Measurements from ENCODE around the gene RPL22.

RPL22 gene

DNA sequence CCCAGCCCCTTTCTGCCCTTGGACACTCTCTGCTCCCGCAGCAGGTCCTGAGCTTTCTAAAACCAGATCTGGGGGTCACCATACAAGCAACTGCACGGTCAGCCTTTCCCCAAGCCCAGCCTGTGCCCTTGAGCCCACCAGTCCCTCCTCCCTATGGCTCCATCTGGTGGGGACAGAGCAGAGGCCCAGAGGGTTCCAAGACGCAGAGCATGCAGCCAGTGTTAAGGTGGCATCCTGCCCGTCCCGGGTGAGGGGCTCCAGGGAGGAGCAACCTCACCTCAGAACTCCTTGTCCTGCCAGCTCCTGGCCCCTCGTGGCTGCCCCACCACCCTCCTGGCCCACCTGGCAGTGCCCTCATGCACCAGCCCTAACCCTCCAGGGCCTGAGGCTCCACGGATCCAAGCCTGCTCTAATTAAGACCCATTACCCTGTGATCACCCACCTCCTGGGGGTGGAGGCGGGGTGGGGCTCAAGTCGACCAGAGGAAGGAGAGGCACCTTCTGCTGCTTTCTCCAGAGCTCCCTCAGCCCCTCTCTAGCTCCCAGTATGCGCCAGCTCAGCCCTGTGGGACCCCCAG is 27.8 kb downstream of the RPL22 start:
- ATAC-seq: peak in 1 of 2 donors; percentile 13

DNA sequence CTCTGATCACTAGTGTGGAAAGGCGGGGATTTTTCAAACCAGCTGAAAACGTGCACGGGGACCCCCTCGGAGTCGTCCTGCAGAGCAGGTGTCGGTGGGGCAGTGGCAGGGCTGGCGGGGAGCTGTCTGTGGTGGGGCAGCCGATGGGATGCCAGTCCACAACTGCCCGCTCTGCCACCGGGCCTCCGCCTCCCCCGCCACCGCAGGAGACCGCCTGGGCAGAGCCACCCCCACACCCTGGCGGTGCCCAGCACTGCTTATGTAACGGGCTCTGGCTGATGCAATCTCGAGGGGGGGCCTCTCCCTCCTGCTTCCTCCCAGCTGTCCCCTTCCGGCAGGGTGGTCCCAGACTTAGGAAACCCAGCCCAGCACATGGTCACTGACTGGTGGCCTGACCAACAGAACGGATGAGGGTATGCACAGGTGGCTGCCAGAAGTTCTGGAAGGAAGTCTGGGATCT is 28.6 kb downstream of the RPL22 start:
- no peak for ATAC-seq

- ATAC-seq: no peak
These were observed 29.2 kb downstream of the RPL22 start for GRCh38 chr1:6170116-6170741.

DNA sequence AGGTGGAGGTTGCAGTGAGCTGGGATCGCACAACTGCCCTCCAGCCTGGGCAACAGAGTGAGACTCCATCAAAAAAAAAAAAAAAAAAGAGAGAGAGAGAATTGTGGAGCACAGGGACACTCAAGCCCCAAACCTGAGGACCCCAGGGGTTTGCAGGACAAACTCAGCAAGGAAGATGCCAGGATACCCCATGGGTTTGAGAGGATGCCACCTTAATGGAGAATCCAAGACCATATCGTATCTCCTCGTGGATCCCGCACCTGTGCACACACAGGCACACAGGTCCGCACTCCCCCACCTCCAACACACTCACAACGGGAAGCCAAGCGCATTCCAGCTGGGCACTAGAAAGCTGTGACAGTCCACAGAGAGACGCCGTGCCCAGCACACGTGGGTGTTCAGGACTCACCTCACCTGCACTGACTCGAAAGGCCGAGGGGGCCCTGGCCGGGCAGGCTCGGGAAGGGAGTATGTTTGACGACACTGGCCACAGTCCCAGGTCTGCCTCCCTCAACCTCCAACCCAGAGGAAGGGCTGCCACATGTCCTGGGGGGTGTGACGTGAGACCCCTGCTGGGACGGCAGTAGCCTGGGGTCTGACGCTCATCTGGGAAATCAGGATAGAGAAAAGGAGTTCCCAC is 30.3 kb downstream of the RPL22 start:
- no peak for ATAC-seq

GRCh38 chr1:6167391-6168303 is 31.7 kb downstream of the RPL22 start:
- ATAC-seq: no peak

GRCh38 chr1:6166655-6167390 is 32.6 kb downstream of the RPL22 start:
- no peak for ATAC-seq

DNA sequence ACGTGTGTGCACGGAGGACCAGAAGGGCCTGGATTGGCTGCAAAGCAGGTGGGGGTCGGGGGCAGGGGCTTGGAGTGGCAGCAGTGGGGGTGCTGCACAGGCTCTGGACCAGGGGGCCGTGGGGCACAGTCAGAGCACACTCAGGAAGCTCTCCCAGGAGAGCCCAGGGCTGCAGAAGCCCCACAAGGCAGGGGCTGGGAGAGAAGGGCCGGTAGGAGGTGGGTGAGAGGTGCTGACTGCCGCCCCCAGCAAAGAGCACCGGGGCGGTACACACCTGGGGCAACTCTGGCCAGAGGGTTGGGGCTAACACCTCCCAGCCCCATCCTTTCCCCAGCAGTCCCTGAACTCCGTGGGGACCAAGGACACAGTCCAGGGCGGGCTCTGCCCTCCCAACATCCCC is 33.2 kb downstream of the RPL22 start:
- ATAC-seq: no peak

- ATAC-seq: no peak
These were observed 33.9 kb downstream of the RPL22 start for GRCh38 chr1:6165441-6165985.

- no peak for ATAC-seq
These were observed 34.4 kb downstream of the RPL22 start for GRCh38 chr1:6165027-6165426.

- no peak for ATAC-seq
These were observed 35.3 kb downstream of the RPL22 start for GRCh38 chr1:6163973-6164617.

DNA sequence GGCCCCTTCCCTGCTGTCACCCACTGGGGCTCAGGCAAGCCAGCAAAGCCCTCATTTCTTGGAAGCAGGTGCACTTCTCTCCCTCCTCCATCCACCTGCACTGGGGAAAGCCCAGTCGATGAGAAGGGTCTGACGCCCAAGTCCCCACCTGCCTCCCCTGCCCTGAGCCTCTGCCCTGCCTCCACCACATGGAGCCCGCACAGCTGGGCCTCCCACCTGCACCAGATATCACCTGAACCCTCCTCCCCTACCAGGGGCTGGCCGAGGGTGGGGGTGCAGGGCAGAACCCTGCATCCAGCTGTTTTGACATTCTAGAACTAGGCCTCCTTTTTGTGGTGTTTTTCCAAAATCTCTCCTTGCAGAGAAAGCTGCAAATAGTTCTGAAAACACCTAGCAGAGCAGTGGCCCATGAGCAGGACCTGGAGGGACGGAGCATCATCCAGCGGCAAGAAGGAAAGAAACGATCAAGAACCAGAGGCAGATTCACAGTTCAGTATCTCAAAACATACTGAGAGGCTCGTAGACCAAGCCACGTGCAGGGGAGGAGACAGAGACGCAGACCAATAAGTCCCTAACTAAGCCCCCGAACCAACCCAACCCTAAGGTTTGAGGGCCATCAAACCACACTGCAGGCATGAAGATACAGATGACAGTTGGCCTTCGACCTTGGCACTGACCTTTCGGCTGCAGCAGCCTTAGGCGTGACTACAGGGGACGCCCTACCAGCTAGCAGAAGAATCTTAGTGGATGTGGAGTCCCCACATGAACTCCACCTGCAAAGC is 36.0 kb downstream of the RPL22 start:
- ATAC-seq: no peak

- ATAC-seq: no peak
These were observed 36.6 kb downstream of the RPL22 start for GRCh38 chr1:6162773-6163172.

GRCh38 chr1:6162341-6162740 is 37.1 kb downstream of the RPL22 start:
- ATAC-seq: no peak

DNA sequence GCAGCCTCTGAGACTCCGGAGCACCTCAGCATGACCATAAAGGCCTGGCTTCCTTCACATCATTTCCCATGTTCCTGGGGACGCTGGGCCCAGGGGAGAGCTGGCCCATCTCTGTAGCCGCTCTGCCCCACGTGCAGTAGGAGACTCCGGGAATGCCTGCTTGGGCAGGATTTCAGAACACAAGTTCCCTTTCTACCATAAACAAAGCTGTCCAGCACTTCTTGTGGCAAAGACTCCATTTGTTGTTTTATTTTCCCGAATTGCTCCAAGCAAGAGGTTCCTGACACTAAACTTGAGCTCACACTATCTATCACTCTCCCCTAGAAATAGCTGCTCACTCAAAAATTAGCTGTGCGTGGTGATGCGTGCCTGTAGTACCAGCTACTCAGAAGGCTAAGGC is 41.2 kb downstream of the RPL22 start:
- ATAC-seq: no peak

- peak; percentile 74 to 86 for ATAC-seq
These were observed 41.7 kb downstream of the RPL22 start for GRCh38 chr1:6157528-6158174.

DNA sequence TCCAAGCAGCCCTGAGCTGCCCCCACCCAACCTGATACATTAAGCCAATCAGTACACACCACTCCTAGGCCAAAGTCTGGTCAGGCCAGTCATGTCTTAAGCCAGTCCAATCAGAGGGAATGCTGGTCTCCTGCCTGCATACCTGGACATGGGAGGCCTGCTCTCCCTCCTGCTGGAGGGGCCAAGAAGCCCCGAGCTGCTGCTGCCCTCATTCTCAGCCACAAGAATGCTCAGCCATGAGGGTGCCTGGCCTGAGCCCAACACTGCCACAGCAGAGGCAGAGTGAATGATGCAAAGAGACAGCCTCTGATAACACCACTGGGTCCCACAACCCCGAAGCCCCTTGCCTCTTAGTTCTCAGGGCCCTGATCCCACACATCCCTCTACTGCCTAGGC is 42.3 kb downstream of the RPL22 start:
- ATAC-seq: no peak

GRCh38 chr1:6154525-6155319 is 44.7 kb downstream of the RPL22 start:
- ATAC-seq: no peak

DNA sequence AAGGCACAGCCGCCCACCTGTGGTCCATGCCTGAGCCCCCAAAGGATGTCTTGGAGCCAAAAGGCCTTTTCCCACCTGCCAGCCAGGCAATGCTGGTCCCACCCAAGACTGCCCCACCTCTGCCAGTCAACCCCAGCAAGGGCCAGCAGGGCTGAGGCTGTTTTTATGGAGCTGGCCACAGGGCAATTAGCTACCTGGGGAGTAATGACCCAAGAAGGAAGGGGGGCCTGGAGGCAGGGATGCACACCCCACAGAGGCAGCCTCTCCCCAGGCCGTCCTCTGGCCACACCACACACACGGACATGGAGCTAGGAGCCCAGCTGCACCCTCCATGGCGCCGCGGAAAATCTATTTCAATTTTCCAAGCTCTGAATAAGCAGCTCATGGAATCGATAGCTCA is 46.5 kb downstream of the RPL22 start:
- no peak for ATAC-seq

DNA sequence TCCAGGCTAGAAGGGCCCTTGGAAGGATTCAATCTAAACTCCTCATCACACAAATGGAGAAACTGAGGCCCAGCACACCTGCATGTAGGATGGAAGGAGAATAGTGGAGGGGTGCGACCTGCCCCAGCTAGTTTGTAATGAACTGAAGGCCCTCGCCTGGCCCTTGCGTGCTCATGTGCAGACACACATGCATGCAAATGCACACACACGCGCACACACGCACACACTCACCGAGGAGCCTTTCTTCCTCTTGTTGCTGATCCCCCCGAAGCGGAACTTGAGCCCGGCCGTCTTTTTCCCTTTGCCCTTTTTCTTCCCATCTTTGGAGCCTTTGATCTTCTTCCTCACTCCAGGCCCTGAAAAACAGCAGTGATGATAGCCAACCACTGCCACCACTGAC is 47.2 kb downstream of the RPL22 start:
- no peak for ATAC-seq

Measured in activated CD4-positive, CD25-positive, alpha-beta regulatory T cell treated with anti-CD3 and anti-CD28 coated beads, Interleukin-2, amount 50 U/mL, for 24 hours (primary cell).